GM19193 (cell line): ENCODE results near the gene PPP1R15B.

Experiments
- POLR2A ChIP-seq: IDR thresholded peaks from 4 replicates; pipeline ENCODE4 v1.6.1; 2011; ENCODE audit not compliant: insufficient read depth, insufficient read length; ENCODE audit errors: extremely low read depth

PPP1R15B gene

GRCh38 chr1:204376465-204376864, 35.2 kb downstream of the PPP1R15B start:
- TF ChIP-seq POLR2A = no peak

GRCh38 chr1:204373911-204374310, 37.7 kb downstream of the PPP1R15B start:
- TF ChIP-seq POLR2A = no peak

- no peak for TF ChIP-seq POLR2A
These were observed 41.4 kb downstream of the PPP1R15B start for GRCh38 chr1:204370176-204370575.

- no peak for TF ChIP-seq POLR2A
These were observed 42.5 kb downstream of the PPP1R15B start for GRCh38 chr1:204368996-204369726.

- no peak for TF ChIP-seq POLR2A
These were observed 43.7 kb downstream of the PPP1R15B start for GRCh38 chr1:204367956-204368355.

GRCh38 chr1:204367193-204367858, 44.3 kb downstream of the PPP1R15B start:
- no peak for TF ChIP-seq POLR2A

- no peak for TF ChIP-seq POLR2A
These were observed 44.9 kb downstream of the PPP1R15B start for GRCh38 chr1:204366759-204367158.

GRCh38 chr1:204363335-204364114, 48.1 kb downstream of the PPP1R15B start:
- no peak for TF ChIP-seq POLR2A

GRCh38 chr1:204362984-204363334, 48.7 kb downstream of the PPP1R15B start:
- TF ChIP-seq POLR2A = no peak

GRCh38 chr1:204361781-204362180, 49.8 kb downstream of the PPP1R15B start:
- no peak for TF ChIP-seq POLR2A

GRCh38 chr1:204361341-204361771, 50.3 kb downstream of the PPP1R15B start:
- TF ChIP-seq POLR2A = no peak

- no peak for TF ChIP-seq POLR2A
These were observed 51.3 kb downstream of the PPP1R15B start for GRCh38 chr1:204360314-204360713.

GRCh38 chr1:204359474-204360255, 52.0 kb downstream of the PPP1R15B start, which contains the start of gene PLEKHA6:
Gene PLEKHA6 (minus strand): TSS chr1:204359929. CDS start chr1:204273727, 86,202 bp downstream.
- no peak for TF ChIP-seq POLR2A

GRCh38 chr1:204359131-204359473, 52.5 kb downstream of the PPP1R15B start:
- TF ChIP-seq POLR2A = no peak

GRCh38 chr1:204358605-204359004, 53.0 kb downstream of the PPP1R15B start:
- no peak for TF ChIP-seq POLR2A
